CD4-positive, alpha-beta T cell treated with Interleukin-6 for 4 hours (primary cell): ENCODE data around the gene AP1G2.

Experiments used
- DNase-seq: peaks from one replicate; pipeline ENCODE4 v3.0.0-alpha.2; 2020; ENCODE audit warnings: mixed read lengths

The AP1G2 gene

GRCh38 chr14:23556700-23557440 is 10.7 kb downstream of the AP1G2 start:
- DNase-seq, result no peak

GRCh38 chr14:23555882-23556699 is 11.5 kb downstream of the AP1G2 start, which contains the start of gene THTPA:
Gene THTPA (plus strand): TSS chr14:23556271. CDS start chr14:23556758, 487 bp downstream.
- DNase-seq, result peak; percentile 94

- no peak for DNase-seq
Measured at GRCh38 chr14:23555533-23555881, 12.1 kb downstream of the AP1G2 start.

- DNase-seq, result peak; percentile 81
Measured at GRCh38 chr14:23551266-23552028, 16.1 kb downstream of the AP1G2 start, which contains the start of gene ZFHX2. Gene ZFHX2 (minus strand): TSS chr14:23551765. CDS start chr14:23535325, 16,440 bp downstream.

GRCh38 chr14:23550812-23551265 is 16.8 kb downstream of the AP1G2 start:
- DNase-seq, result no peak

- no peak for DNase-seq
Measured at GRCh38 chr14:23550131-23550811, 17.3 kb downstream of the AP1G2 start.

GRCh38 chr14:23548351-23549318 is 19.0 kb downstream of the AP1G2 start:
- DNase-seq, result no peak

GRCh38 chr14:23547924-23548323 is 19.7 kb downstream of the AP1G2 start:
- no peak for DNase-seq

- no peak for DNase-seq
Measured at GRCh38 chr14:23546450-23547035, 21.0 kb downstream of the AP1G2 start.

- no peak for DNase-seq
Measured at GRCh38 chr14:23545740-23546365, 21.7 kb downstream of the AP1G2 start.

GRCh38 chr14:23544511-23545447 is 22.8 kb downstream of the AP1G2 start:
- no peak for DNase-seq

GRCh38 chr14:23543403-23543802 is 24.2 kb downstream of the AP1G2 start:
- no peak for DNase-seq

- DNase-seq, result no peak
Measured at GRCh38 chr14:23542261-23542660, 25.3 kb downstream of the AP1G2 start.

GRCh38 chr14:23540141-23540469 is 27.5 kb downstream of the AP1G2 start:
- no peak for DNase-seq

GRCh38 chr14:23539248-23540140 is 28.1 kb downstream of the AP1G2 start:
- DNase-seq, result peak; percentile 23

- DNase-seq, result no peak
Measured at GRCh38 chr14:23538785-23539184, 28.8 kb downstream of the AP1G2 start.

GRCh38 chr14:23538050-23538718 is 29.4 kb downstream of the AP1G2 start:
- no peak for DNase-seq
